ENCODE measurements around the gene ATAT1.

Gene ATAT1

DNA sequence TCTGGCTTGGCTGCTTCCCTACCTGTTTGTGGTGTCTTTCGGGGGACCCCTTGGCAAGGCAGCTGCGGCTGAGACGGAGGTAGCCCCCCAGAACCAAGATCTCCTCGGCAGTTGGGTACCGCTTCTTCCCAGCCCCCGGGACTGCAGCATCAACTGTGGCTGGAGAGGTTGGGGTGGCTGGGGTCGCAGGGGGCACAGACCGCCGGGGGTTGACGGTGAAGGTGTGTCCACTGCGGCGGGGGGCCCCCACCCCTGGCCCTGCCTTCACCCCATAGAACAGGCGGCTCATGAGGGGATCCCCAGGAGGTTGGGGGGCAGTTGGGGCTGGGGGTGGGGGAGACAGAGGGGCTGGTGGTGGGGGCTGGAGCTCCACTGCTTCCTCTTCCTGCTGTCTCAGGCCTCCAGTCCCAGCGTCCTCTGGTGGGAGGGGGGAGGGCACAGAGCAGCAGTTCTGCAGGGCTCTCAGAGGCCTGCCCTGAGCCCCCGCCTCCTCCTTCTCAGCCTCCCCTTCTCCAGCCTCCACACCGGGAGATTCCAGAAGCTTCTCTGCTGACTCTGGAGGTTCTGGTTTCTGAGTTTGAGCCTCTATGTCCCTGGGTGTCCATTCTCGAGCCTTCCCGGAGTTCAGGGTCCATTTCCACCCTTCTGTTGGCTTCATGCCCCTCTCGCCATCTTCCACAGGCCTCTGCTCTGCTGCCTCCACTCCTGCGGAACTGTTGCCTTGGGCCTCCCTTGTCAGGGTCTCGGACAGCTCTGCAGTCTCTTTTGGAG, 57.9 kb downstream of the ATAT1 start:
- in situ Hi-C loops (cut with HindIII; ENCODE audit: low pct_unique_long_range_greater_than_20kb, low sequenced_read_pairs): no loop called here

DNA sequence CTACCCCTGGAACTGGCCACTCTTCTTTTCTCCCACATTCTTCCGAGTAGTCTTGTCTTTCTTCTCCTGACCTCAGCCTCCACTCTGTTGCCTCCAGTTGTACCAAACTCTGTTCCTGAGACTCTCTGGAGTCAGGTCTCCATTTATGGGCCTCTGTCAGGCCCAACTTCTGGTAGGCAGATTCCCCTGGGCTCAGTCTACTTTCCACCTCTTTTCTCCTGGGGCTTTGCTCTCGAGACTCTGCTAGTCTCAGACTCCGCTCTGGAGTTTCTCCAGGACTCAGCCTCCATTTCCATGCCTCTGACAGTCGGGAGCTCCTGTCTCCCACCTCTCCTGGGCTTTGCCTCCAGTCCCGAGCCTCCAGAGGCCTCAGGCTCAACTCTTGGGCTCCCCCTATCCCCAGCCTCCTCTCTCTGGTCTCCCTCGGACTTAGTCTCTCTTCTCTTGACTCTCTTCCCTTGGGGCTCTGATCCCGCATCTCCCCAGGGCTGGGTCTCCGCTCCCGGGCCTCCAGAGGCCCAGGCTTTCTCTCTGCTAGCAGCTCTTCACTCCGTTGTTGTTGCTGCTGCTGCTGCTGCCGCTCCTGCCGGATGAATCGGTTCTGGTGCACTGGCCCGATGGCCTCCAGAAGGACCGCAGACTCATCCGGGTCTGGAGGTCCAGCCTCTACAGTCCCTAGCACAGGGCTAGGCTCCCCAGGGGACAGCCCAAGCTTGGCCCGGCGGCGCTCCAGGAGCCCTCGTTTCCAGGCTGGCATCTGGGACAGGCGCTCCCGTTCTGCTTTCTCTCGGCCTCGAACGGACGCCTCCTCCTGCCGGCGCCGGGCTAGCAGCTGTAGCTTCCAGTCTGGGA, 58.7 kb downstream of the ATAT1 start:
- TF ChIP-seq JUND (IDR thresholded peaks at IDR 0.05; ENCODE audit: low read depth): no peak
- DNase-seq (ENCODE audit: low read depth in 1 of 2, low spot score in 1 of 2): no peak
- in situ Hi-C loops (cut with HindIII; ENCODE audit: low pct_unique_long_range_greater_than_20kb, low sequenced_read_pairs): no loop called here

More for the DNA sequence above, 57.9 kb downstream of the ATAT1 start:
- no peak for DNase-seq (ENCODE audit: low read depth in 1 of 2, low spot score in 1 of 2)
- TF ChIP-seq JUND (IDR thresholded peaks at IDR 0.05; ENCODE audit: low read depth): no peak

DNA sequence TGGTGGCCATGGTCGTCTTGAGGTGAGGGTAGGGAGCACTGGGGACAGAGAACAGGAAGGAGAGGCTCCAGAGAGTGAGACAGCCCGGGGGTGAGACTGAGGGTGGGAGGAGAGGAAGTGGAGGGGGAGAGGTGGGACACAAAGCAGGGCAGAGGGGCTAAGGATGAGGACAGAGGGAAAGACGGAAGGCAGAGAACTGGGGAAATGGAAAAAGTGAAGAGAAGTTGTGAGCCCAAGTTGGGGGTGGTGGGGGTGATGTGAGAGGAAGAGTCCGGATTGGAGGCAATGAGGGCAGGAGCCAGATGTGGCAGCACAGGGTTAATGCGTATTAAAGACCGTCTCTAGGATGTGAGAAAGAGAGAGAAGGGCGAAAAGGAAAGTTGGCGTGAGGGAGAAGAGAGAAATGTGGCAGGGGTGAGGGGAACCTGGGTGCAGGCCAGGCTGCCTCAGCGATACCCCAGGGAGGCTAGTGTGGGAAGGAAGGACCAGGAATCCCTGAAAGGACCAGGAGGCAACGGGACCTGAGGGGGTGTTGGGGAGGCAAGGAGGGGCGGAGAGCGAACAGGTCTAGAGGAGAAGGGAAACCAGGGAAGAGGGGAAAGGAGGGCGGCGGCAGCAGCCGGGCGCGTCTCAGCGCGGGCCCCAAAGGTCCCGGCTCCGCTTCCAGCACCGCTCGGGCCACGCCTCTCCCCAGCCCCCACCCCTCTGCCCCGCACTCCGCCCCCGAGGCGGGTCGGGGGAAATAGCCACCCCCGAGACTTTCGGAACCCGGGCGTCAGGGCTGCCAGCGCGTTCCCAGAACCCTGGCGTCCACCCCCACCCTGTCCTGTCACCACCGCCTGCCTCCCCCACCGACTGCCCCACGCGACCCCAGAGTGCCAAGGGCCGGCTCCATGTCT, 59.6 kb downstream of the ATAT1 start, which contains the start of gene PPP1R18:
Gene PPP1R18 (minus strand): TSS at position 637 of the 899 bp plus-strand sequence. CDS start 627 bp downstream, at position 10.
- no peak for TF ChIP-seq JUND (IDR thresholded peaks at IDR 0.05; ENCODE audit: low read depth)
- in situ Hi-C loops (cut with HindIII; ENCODE audit: low pct_unique_long_range_greater_than_20kb, low sequenced_read_pairs): no loop called here
- peak; percentile 47 to 77 for DNase-seq (ENCODE audit: low read depth in 1 of 2, low spot score in 1 of 2)

DNA sequence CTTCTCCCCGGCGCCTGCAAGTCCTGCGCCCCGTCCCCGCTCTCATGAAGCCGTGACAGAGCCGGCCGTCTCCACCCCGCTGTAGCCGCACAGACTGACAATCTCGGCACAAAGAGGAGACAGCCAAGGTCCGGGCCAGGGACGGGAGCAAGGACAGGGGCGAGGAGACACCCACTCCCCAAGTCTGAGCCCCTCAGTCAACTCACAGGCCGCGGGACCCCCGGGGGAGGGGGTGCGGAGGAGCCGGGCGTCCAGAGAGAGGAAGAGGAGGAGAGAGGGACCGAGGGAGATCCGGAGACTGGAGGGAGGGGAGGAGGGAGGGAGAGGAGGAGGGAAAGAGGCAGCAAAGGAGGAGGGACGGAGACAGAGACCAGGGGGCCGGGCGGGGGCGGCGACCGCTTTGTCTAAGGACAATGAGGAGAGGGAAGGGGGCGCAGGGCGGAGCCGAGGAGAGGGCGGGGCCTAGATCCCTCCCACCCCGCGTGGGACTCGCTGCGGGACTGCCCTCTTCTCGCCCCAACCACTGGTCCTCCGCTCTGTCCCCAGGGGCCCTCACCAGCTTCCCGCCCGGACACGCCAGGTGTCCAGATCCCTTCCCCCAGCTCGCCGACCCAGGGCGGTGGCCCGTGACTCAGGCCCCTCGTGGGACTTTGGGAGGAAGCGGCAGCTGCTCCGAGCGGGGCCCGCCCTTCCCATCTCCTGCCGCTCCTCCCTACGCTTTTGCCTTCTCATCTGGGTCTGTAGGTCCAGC, 60.4 kb downstream of the ATAT1 start:
- no peak for TF ChIP-seq JUND (IDR thresholded peaks at IDR 0.05; ENCODE audit: low read depth)
- in situ Hi-C loops (cut with HindIII; ENCODE audit: low pct_unique_long_range_greater_than_20kb, low sequenced_read_pairs): no loop called here
- DNase-seq (ENCODE audit: low read depth in 1 of 2, low spot score in 1 of 2): peak; percentile 26 to 93

DNA sequence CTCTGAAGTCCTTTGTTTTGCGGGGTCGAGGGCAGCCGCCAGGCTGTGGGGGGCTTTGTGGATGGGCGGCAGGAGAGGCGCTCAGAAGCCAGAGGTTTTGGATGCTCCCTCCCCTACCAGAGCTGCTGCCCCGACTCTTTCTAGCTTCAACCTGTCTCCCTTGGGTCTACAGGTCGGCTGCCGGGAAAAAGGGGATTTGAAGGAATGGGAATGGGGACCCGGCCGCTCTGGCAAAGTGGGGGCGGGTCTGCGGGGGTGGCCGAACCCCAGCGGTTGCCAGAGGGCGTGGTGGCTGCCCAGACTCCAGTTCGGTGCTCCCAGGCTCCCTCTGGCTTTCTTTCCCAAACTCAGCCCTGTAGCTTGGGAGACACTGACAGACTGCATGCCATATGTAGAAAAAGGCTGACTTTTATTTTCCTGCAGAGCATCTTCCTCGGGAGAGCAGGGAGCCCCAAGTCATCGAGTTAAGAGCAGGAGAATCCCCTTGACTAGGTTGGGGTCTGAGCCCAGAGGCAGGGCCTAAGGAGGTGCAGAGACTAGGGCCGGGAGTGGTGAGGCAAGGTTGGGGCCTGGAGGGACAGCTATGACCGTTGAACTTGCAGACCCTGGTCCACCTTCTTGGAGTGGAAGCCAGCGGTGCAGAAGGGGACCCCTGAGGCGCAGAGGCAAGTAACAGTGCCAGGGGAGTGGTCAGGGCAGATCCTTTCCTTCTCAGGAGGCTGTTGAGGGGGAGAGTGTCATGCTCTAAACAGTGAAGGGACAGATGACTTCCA, 61.2 kb downstream of the ATAT1 start:
- no peak for TF ChIP-seq JUND (IDR thresholded peaks at IDR 0.05; ENCODE audit: low read depth)
- in situ Hi-C loops (cut with HindIII; ENCODE audit: low pct_unique_long_range_greater_than_20kb, low sequenced_read_pairs): no loop called here
- DNase-seq (ENCODE audit: low read depth in 1 of 2, low spot score in 1 of 2): peak in 1 of 2 experiments; percentile 45

DNA sequence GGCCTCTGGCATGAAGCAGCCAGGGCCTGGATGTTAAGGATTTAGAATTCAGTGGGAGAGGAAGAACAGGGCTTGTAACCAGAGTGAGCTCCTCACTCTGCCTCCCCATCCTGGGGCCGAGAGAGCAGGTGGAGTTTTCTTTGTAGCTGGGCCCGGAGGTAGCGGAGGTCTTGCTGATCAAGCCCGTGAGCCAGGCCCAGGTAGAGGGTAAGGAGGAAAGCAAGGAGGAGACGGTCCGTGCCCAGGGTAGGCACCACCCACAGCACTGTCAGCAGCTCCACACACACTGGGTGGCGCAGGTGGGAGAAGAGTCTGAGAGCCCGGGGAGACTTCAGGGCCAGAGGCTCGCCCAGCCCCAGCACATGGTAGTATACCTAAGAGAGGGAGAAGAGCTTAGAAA, 61.9 kb downstream of the ATAT1 start:
- in situ Hi-C loops (cut with HindIII; ENCODE audit: low pct_unique_long_range_greater_than_20kb, low sequenced_read_pairs): no loop called here
- DNase-seq (ENCODE audit: low read depth in 1 of 2, low spot score in 1 of 2): no peak
- TF ChIP-seq JUND (IDR thresholded peaks at IDR 0.05; ENCODE audit: low read depth): no peak

DNA sequence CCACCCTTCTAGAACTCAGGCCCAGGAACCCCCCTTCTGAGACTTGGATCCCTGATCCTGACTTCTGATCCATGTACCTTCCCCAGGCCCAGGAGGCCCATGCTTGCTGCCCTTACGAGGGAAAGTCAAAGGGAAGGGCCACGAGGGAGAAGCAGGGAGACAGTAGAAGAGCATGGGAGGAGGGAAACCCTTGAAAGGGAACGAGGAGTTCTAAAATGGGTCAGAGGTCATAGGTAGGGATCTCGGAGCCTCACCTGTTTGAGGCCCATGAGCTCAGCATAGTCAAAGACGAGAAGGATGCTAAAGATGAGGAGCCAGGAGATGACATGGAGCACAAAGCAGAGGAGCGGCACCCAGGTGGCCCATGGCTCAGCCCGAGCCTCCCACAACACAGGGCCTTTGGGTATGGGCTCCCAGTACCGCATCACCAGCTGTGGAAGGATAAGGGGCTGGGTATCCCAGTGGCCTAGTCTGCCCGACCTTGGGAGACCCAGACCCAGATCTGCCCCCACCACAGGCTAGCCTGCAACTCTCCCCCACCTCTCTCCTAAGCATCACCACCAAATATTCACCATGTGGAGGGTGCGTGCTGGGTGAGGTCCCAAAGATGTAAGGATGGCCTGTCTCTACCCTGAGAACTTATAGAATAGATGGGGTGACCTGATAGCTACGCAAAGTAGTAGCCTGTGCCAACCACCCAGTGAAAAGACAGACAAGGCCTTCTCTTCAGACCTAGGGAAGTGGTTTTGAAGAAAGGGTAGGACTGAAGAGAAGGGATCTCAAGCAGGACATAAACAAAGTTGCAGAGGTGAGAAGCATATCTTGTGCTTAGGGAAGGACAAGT, 62.6 kb downstream of the ATAT1 start:
- in situ Hi-C loops (cut with HindIII; ENCODE audit: low pct_unique_long_range_greater_than_20kb, low sequenced_read_pairs): no loop called here
- DNase-seq (ENCODE audit: low read depth in 1 of 2, low spot score in 1 of 2): no peak
- TF ChIP-seq JUND (IDR thresholded peaks at IDR 0.05; ENCODE audit: low read depth): no peak

DNA sequence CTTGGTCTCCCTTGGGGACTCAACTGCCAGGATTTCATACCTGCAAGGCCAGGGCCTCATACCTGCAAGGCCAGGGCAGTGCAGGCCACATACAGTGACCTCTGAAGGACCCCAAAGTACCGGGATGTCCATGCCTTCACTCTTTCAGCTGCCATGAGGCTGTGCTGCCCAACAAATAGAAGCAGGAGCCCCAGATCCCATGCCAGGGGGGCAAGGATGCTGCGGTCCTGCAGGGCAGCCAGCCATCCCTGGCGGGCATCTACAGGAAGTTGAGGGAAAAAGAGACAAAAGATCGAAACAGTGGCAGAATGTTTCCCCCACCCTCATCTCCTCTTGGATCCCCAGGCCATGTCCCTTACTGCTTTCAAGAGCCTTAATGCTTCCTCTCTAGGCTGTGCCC, 63.3 kb downstream of the ATAT1 start:
- no peak for DNase-seq (ENCODE audit: low read depth in 1 of 2, low spot score in 1 of 2)
- in situ Hi-C loops (cut with HindIII; ENCODE audit: low pct_unique_long_range_greater_than_20kb, low sequenced_read_pairs): no loop called here

DNA sequence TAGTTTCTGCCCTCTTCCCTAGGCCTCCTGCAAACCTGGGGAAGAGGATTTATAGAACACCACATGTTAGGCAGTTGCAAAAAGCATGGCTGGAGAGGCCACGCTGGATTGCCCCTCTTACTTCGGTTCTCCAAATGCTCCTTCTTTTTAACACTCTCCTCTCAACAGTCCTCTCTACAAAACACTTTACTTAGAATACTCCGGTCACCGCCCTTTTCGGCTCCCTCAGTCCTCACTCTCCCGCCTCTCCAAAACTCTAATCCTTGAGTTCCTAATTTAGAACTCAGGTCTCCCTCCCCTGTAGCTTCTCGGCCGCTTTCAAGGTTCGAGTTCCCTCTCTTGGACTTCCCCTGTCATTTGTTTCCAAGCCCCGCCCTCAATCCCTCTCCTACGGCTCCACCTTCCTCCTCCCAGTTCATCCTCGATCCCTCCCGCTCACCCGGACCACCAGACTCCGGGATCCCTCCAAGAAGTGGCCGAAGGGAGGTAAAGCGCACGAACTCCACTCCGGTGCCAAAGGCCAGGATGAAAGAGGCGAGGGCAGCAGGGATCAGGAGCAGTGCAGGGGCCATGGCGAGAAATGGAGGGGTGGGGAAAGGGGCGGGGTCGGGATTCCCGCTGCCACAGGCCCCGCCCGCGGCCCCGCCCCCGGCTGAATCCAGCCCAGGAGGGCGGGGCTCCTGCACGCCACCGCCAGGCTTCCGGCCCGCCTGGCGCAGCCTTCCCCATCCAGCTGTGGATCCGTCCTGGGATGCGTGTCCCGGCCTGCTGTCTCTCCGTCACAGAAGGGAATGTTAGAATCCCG, 63.9 kb downstream of the ATAT1 start, which contains the start of gene NRM:
Gene NRM (minus strand): TSS at position 582 of the 805 bp plus-strand sequence. CDS start 10 bp downstream, at position 572.
- peak; percentile 59 to 89 for DNase-seq (ENCODE audit: low read depth in 1 of 2, low spot score in 1 of 2)
- in situ Hi-C loops (cut with HindIII; ENCODE audit: low pct_unique_long_range_greater_than_20kb, low sequenced_read_pairs): no loop called here

More for the DNA sequence above, 63.3 kb downstream of the ATAT1 start:
- TF ChIP-seq JUND (IDR thresholded peaks at IDR 0.05; ENCODE audit: low read depth): no peak

More for the DNA sequence above, 63.9 kb downstream of the ATAT1 start, which contains the start of gene NRM:
- TF ChIP-seq JUND (IDR thresholded peaks at IDR 0.05; ENCODE audit: low read depth): no peak
